Thymus (tissue), 11 donors: Measurements from ENCODE around the gene POLDIP2. TPM values are rescaled to one million over a fixed set of nuclear protein-coding genes. Genes with fewer than 3 reads are reported as not detected.

Experiments
- DNase-seq, 9 donors: peaks; one replicate each; pipeline ENCODE4 v3.0.0-alpha.2; 2013; ENCODE audit warnings: low spot score in 9 of 9, low read depth in 6 of 9, missing footprints in 1 of 9
- H3K27ac ChIP-seq, 2 donors: one replicate each; pipeline ENCODE4 v1.5.1; 2013; ENCODE audit warnings: control low read depth in 1 of 2, low read depth in 1 of 2, low read length in 1 of 2, mild to moderate bottlenecking in 1 of 2, moderate library complexity in 1 of 2
- H3K27me3 ChIP-seq, 2 donors: one replicate each; pipeline ENCODE4 v1.5.1; 2013; ENCODE audit warnings: low read length in 1 of 2; ENCODE audit not compliant: control insufficient read depth in 2 of 2, insufficient read depth in 1 of 2
- H3K36me3 ChIP-seq, 2 donors: one replicate each; pipeline ENCODE4 v1.5.1; 2013; ENCODE audit warnings: low read length in 1 of 2, mild to moderate bottlenecking in 1 of 2, moderate library complexity in 1 of 2; ENCODE audit not compliant: control insufficient read depth in 2 of 2, insufficient read depth in 2 of 2
- H3K4me1 ChIP-seq, 2 donors: one replicate each; pipeline ENCODE4 v1.5.1; 2013; ENCODE audit warnings: low read length in 2 of 2; ENCODE audit not compliant: control insufficient read depth in 2 of 2, insufficient read depth in 2 of 2
- H3K4me3 ChIP-seq, 2 donors: one replicate each; pipeline ENCODE4 v1.5.1; 2013; ENCODE audit warnings: low read length in 2 of 2, control low read depth in 1 of 2, mild to moderate bottlenecking in 1 of 2
- H3K9me3 ChIP-seq, 2 donors: one replicate each; pipeline ENCODE4 v1.5.1; 2013; ENCODE audit warnings: low read length in 1 of 2, mild to moderate bottlenecking in 1 of 2; ENCODE audit not compliant: control insufficient read depth in 2 of 2, insufficient read depth in 1 of 2
- WGBS: extraction: QIAGEN DNeasy Blood & Tissue Kit; methylation state at CpG from one replicate; pipeline ENCODE4 v1.1.7; 2013; 5-methylcytosine and 5-hydroxymethylcytosine counted together
- polyA plus RNA-seq: library from polyadenylated mRNA; stranded (reverse); fragments of 200-250 nt; gene quantifications from one replicate; pipeline ENCODE4 v1.2.3, GENCODE V29; 2013
- total RNA-seq: library from RNA; stranded (reverse); fragments of 120-200 nt; gene quantifications from one replicate; pipeline ENCODE4 v1.2.4, GENCODE V29; 2013
- donor health status: healthy.

The POLDIP2 gene
- total and polyA plus RNA-seq, 2 donors, result 37.6 to 52.5 TPM

DNA sequence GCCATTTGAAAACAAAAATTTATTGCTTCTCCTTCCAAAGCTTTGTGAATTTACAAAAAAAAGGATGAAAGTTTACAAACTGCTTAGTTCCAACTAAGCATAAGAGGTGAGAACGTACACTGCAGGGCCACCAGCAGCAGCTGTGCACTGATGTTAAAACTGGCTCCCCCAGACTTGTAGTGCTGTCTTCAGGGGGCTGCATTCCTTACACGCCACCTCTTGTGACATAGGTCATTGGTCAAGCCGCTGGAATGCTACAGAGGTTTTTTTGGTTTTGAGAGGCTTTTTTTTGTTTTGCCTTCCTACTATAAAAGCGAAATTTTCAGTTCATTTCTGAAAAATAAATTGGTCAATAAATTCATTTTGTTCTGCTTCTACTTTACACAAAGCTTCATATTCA is 29.0 kb downstream of the POLDIP2 start:
- 96% methylated on average over 4 of the region's 4 CpGs for WGBS

DNA sequence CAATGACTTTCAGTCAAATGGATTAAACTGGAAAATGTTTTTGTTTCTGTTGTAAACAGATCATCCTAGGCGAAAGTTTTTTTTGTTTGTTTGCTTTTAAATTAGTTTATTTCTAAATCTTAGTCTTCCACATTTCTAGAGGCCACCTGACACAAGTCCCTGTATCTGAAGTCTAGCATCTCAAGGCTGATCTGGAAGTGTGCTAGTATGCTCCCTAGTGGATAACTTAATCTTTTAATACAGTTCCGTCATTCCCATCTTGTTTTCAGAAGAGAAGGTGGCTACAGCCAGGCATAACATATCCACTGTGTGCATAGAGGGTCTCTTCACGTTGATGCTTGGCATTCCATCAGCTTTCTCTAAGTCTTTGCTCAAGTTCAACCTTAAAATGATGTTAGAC is 29.6 kb downstream of the POLDIP2 start:
- Histone ChIP-seq H3K27ac (no peak overlapping the region), H3K4me1 (no peaks in the 10 kb centered on the region), H3K4me3 (no peak overlapping the region), H3K36me3 (peaks cover 44 to 45% of the 10 kb centered on the region in 2 donors), H3K9me3 (no peaks in the 10 kb centered on the region), H3K27me3 (no peaks in the 10 kb centered on the region)
- 94% methylated on average over 3 of the region's 3 CpGs for WGBS
- DNase-seq, result no peak

More for the DNA sequence above, 29.0 kb downstream of the POLDIP2 start:
- Histone ChIP-seq H3K4me3 (no peak overlapping the region), H3K36me3 (peaks cover 44 to 45% of the 10 kb centered on the region in 2 donors), H3K27ac (no peak overlapping the region), H3K27me3 (no peaks in the 10 kb centered on the region), H3K9me3 (no peaks in the 10 kb centered on the region), H3K4me1 (no peaks in the 10 kb centered on the region)
- no peak for DNase-seq

DNA sequence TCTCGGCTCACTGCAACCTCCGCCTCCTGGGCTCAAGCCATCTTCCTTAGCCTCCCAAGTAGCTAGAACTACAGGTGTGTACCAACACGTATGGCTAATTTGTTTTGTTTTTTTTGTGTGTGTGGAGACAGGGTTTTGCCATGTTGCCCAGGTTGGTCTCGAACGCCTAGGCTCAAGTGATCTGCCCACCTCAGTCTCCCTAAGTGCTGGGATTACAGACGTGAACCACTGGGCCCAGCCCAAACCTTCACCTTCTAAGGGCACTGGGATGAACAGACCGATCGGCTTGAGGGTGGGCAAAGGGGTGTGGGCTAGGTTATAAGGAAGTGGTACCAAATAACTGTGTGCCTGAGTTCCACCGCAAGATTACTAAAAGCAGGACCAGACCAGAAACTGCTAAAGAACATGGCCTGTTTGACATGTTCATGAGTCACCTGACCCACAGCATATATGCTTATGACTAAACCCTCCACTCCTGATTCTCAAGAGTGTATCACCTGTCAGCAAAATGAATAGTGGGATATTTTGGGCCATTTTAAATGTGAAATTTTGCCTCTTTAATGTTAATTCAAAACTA is 30.2 kb downstream of the POLDIP2 start:
- H3K36me3 ChIP-seq, result peaks cover 44 to 45% of the 10 kb centered on the region in 2 donors
- DNase-seq, result no peak
- no peak overlapping the region for H3K27ac ChIP-seq
- H3K4me3 ChIP-seq, result no peak overlapping the region
- H3K27me3 ChIP-seq, result no peaks in the 10 kb centered on the region
- H3K9me3 ChIP-seq, result no peaks in the 10 kb centered on the region
- H3K4me1 ChIP-seq, result no peaks in the 10 kb centered on the region
- 98% methylated on average over 9 of the region's 9 CpGs for WGBS

DNA sequence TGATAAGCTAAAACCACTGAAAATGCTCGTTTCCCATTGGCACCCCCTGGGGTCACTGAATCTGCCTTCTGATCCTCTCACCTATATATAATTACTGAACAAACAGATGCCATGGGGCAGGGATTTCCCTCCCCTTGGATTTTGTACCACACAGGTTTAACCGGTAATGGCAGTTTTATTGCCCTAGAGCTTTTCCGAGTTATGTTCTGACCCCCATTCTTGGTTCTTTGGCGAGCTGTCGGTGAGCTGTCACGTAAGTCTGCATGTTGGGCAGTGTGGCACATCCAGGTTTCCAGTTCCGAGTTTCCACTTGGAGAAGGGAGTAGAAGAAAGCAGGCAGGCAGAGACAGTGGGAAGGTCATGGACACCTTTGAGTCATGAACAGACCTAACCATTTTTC is 31.2 kb downstream of the POLDIP2 start:
- no peak for DNase-seq
- H3K36me3 ChIP-seq, result peaks cover 37% of the 10 kb centered on the region in 2 donors
- H3K4me3 ChIP-seq, result no peak overlapping the region
- H3K9me3 ChIP-seq, result no peaks in the 10 kb centered on the region
- WGBS, result 96% methylated on average over 7 of the region's 7 CpGs
- H3K27ac ChIP-seq, result no peak overlapping the region
- H3K27me3 ChIP-seq, result no peaks in the 10 kb centered on the region
- no peaks in the 10 kb centered on the region for H3K4me1 ChIP-seq

DNA sequence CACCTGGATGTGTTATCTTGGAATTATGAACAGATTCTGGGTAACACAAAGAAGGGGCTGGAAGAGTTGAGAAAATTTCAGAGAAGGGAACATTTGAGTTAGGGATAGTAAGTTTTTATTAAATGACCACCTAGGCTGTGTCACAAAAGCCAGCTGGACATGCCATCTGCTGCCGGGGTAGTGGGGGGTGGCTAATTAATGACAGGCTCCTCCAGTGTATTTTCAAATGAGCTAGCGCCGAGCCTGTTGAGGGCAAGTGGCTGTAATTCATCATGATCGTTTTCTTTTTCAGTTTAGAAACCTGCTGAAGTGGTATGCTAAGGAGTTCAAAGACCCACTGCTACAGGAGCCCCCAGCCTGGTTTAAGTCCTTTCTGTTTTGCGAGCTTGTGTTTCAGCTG is 32.1 kb downstream of the POLDIP2 start:
- H3K4me1 ChIP-seq, result peaks cover 2% of the 10 kb centered on the region in 2 donors
- peaks cover 28 to 32% of the 10 kb centered on the region in 2 donors for H3K36me3 ChIP-seq
- DNase-seq, result no peak
- 98% methylated on average over 5 of the region's 5 CpGs for WGBS
- no peak overlapping the region for H3K27ac ChIP-seq
- no peaks in the 10 kb centered on the region for H3K27me3 ChIP-seq
- H3K9me3 ChIP-seq, result no peaks in the 10 kb centered on the region
- H3K4me3 ChIP-seq, result no peak overlapping the region

DNA sequence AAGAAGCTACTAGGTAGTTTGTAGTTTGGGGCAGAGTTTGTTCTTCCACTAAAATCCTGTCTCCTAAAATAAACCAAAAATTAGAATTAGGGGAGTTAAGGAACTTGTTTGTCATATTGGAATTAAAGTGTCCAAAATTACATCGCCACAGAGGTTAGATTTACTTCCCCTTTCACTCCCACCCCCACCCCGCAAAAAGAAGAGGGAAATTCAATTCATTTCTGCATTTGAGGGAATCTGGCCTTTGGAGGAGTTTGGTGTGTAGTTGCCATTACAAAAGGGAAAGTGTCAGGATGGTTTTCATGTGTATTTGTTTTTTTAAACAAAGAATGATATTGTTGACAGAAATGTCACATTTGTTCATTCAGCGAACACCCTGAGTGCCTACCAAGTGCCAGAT is 32.5 kb downstream of the POLDIP2 start:
- H3K9me3 ChIP-seq, result no peaks in the 10 kb centered on the region
- peaks cover 3 to 6% of the 10 kb centered on the region in 2 donors for H3K4me1 ChIP-seq
- peaks cover 25 to 32% of the 10 kb centered on the region in 2 donors for H3K36me3 ChIP-seq
- DNase-seq, result no peak
- no peak overlapping the region for H3K4me3 ChIP-seq
- H3K27ac ChIP-seq, result no peak overlapping the region
- 82% methylated on average over 3 of the region's 3 CpGs for WGBS
- no peaks in the 10 kb centered on the region for H3K27me3 ChIP-seq

DNA sequence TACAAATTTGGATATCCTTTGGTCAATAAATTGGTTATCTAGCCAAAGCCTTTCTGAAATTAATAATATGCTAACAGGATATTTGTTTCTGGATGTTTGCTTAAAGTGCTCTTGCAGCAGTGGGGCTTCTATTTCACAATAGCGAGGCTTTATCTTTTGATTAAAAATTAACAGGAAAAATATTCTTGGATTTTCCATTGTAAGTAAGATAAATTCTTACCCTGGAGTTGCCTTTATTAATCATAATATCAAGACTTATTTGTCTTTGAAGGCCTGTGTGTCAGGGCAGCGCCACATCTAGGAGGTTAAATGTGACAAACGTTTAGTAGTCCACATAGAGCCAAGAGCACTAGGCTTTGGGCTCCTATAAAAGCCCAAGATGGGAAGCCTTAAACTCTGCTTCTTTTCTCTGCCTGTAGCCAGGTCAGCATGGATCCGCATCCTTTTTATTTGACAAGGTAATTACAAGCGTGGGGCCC is 33.0 kb downstream of the POLDIP2 start:
- Histone ChIP-seq H3K4me3 (no peak overlapping the region), H3K4me1 (peaks cover 8 to 10% of the 10 kb centered on the region in 2 donors), H3K27ac (no peak overlapping the region), H3K9me3 (no peaks in the 10 kb centered on the region), H3K27me3 (no peaks in the 10 kb centered on the region), H3K36me3 (peaks cover 23 to 29% of the 10 kb centered on the region in 2 donors)
- no peak for DNase-seq
- WGBS, result 96% methylated on average over 5 of the region's 5 CpGs

DNA sequence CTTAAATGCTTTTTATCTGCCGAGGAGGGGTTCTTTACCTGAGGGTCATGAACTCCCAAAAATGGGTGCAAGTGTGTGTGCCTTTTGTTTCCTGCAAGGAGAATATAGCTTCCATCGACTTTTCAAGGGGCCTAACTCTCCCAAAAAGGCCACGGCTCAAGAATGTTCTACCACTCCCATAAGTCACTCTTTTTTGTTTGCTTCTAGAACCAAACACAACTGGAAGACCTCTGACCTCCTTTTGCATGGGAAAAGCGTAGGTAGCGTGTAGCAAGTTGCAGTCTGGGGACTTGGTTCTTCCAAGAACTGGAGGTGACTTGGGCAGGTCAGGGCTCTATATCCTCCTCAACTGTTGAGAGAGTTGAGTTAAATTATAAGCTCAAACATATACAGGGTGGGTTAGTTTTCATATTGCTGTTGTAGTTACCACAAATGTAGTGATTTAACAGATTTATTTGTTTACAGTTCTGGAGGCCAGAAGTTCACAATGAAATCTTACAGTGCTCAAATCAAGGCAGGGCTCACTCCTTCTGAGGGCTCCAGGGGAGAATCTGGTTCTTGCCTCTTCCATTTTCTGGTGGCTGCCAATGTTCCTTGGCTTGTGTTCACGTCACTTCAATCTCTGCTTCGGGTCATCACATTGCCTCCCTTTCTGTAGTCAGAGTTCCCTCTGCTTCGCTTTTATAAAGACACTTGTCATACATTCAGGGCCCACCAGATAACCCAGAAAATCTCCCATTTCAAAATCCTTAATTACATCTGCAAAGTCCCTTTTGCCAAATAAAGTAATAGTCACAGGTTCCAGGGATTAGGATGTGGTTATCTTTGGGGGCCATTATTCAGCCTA is 36.9 kb downstream of the POLDIP2 start:
- peaks cover 10 to 21% of the 10 kb centered on the region in 2 donors for H3K4me1 ChIP-seq

DNA sequence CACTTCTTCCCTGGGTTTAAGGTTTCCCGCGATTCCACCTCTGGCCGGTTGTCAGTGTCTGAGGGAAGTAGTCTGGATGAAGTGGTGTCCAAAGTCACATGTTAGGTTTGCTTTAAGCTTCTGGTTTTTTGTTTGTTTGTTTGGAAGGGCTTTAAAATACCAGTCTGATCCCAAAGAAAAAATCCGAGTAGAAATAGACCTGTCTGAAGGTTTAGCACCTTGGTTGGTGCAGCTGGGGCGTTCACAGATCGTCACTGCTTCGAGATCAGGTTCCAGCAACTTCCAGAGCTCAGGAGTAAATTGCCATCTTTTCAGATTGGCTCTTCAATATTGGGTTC is 37.8 kb downstream of the POLDIP2 start:
- no peaks in the 10 kb centered on the region for H3K36me3 ChIP-seq
- H3K27me3 ChIP-seq, result peaks cover 0 to 22% of the 10 kb centered on the region in 2 donors
- peak overlapping the region; percentile 55 to 65 for H3K4me3 ChIP-seq
- WGBS, result 5% methylated on average over 7 of the region's 7 CpGs
- H3K4me1 ChIP-seq, result peaks cover 10 to 21% of the 10 kb centered on the region in 2 donors
- no peak for DNase-seq
- no peaks in the 10 kb centered on the region for H3K9me3 ChIP-seq
- no peak overlapping the region for H3K27ac ChIP-seq

More for the DNA sequence above, 36.9 kb downstream of the POLDIP2 start:
- Histone ChIP-seq H3K36me3 (no peaks in the 10 kb centered on the region), H3K4me3 (no peak overlapping the region), H3K9me3 (no peaks in the 10 kb centered on the region), H3K27ac (no peak overlapping the region), H3K27me3 (peaks cover 0 to 19% of the 10 kb centered on the region in 2 donors)
- 92% methylated on average over 8 of the region's 8 CpGs for WGBS
- no peak for DNase-seq
